Measurements from ENCODE around the gene IL17A. TPM values are rescaled to one million over a fixed set of nuclear protein-coding genes. Genes with fewer than 3 reads are reported as not detected.

IL17A gene
- polyA plus RNA-seq, 6 donors from 2014 or later: 0.13 TPM; not detected in 5

Other genes starting within 250 kb of the IL17A start
- gene PKHD1, start 98.8 kb upstream of the IL17A start, polyA plus RNA-seq (ENCODE audit: low read depth in 6 of 6): not detected
- gene IL17F, start 58.1 kb downstream of the IL17A start, polyA plus RNA-seq (ENCODE audit: low read depth in 6 of 6): not detected
- gene MCM3, start 98.4 kb downstream of the IL17A start, polyA plus RNA-seq (ENCODE audit: low read depth in 6 of 6): 10 to 100 TPM; 45.1 to 70.0 (median 57.3) TPM
- 1 to 10 TPM; 2.4 to 6.2 (median 5.9) TPM for gene PAQR8, start 175.8 kb downstream of the IL17A start, polyA plus RNA-seq (ENCODE audit: low read depth in 6 of 6)
- gene EFHC1, start 234.0 kb downstream of the IL17A start, polyA plus RNA-seq (ENCODE audit: low read depth in 6 of 6): 10 to 100 TPM in 2 of 6 donors, 1 to 10 TPM in 4; 4.1 to 27.2 (median 8.4) TPM